Heart left ventricle (tissue), 13 donors: ENCODE measurements around the gene MIPOL1.

ENCODE experiments used
- POLR2A ChIP-seq, 2 donors: fragments of 450-650 bp; IDR thresholded peaks; one replicate each; pipeline ENCODE4 v1.6.1; 2017; ENCODE audit warnings: antibody characterized with exemption in 2 of 2, mild to moderate bottlenecking in 2 of 2, moderate library complexity in 2 of 2
- TF ChIP-seq, protein P1 (sequence below), 12 donors: fragments of 200-600 bp; sonication (generic) in 4 of 12; IDR thresholded peaks; one replicate each; pipeline versions ENCODE4 v1.5.0 to v1.8.0; 2018 to 2022; ENCODE audit warnings: antibody characterized with exemption in 12 of 12, mild to moderate bottlenecking in 5 of 12
- donor health status: ischemic (EF 13 %, LVEDD 7.1; RV severe dilation, severe dysfunction).
- donor health status: DM: no; HTN: yes; CAD: no.
- donor health status: DM: no; HTN: no; CAD: no.
- donor health status: ischemic (EF 25% LVEDD 6.9; RV normal size, moderate dysfunction).
- donor health status: ischemic (EF 25% LVEDD 5.7; RV mildly dilated, moderate dysfunction).
- donor health status: ischemic (EF 35%, LVEDD 5.7; RV mildly dilated, moderate dysfunction).
- donor health status: nonischemic (EF 11% LVEDD 7.7; RV severe dilation, severe dysfunction).
- donor health status: DM: yes; HTN: yes; CAD: no.
- donor health status: PGD.
- donor health status: ischemic (EF 29% LVEDD 5.4; RV normal size, mild dysfunction).
- donor health status: nonischemic (EF 23%, LVEDD 6.1; RV moderate dilation, normal function).

DNA sequence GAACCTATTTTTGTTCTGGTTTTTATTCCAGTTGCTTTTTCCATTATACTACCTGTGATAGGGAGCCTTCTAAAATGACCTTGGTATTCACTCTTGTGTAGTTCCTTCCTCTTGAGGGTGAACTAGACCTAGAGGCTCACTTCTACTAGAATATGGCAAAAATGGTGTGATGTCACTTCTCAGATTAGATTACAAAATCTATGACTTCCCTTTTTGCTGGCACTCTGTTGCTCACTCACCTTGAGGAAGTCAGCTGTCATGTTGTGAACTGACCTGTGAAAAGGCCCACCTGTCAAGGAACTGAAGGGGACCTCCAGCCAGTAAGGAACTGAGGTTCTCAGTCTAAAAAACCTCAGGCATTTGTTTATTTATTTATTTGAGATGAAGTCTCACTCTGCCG lies 5.7 kb downstream of the MIPOL1 start:
- TF ChIP-seq, protein P1, sequence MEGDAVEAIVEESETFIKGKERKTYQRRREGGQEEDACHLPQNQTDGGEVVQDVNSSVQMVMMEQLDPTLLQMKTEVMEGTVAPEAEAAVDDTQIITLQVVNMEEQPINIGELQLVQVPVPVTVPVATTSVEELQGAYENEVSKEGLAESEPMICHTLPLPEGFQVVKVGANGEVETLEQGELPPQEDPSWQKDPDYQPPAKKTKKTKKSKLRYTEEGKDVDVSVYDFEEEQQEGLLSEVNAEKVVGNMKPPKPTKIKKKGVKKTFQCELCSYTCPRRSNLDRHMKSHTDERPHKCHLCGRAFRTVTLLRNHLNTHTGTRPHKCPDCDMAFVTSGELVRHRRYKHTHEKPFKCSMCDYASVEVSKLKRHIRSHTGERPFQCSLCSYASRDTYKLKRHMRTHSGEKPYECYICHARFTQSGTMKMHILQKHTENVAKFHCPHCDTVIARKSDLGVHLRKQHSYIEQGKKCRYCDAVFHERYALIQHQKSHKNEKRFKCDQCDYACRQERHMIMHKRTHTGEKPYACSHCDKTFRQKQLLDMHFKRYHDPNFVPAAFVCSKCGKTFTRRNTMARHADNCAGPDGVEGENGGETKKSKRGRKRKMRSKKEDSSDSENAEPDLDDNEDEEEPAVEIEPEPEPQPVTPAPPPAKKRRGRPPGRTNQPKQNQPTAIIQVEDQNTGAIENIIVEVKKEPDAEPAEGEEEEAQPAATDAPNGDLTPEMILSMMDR (IDR thresholded peaks at IDR 0.05), result no peak
- TF ChIP-seq POLR2A (IDR thresholded peaks at IDR 0.05), result no peak
